HG03520 (cell line): ENCODE results near the gene RAB40C.
"Not testable (repeated sequence)": the region's sequence is repeated elsewhere in the genome, so short reads cannot be mapped to it uniquely, and the experiment has no call there.

ENCODE experiments used
- ATAC-seq: cut with Tn5 transposase; IDR thresholded peaks from one replicate; pipeline ENCODE4 v1.9.1; 2021; ENCODE audit warnings: mild to moderate bottlenecking, moderate library complexity; ENCODE audit not compliant: unreplicated experiment

RAB40C gene

GRCh38 chr16:588889-589657 is 793 bp upstream of the RAB40C start:
- ATAC-seq: peak; percentile 61

GRCh38 chr16:590188-590814 is 435 bp downstream of the RAB40C start:
- ATAC-seq: no peak

- no peak for ATAC-seq
These were observed 942 bp downstream of the RAB40C start for GRCh38 chr16:590815-591200.

- no peak for ATAC-seq
These were observed 1.4 kb downstream of the RAB40C start for GRCh38 chr16:591231-591630.

- no peak for ATAC-seq
These were observed 2.1 kb downstream of the RAB40C start for GRCh38 chr16:591892-592517.

GRCh38 chr16:592518-593306 is 2.8 kb downstream of the RAB40C start:
- ATAC-seq: no peak

GRCh38 chr16:593406-593805 is 3.5 kb downstream of the RAB40C start:
- no peak for ATAC-seq

- ATAC-seq: no peak
These were observed 3.9 kb downstream of the RAB40C start for GRCh38 chr16:593807-594206.

GRCh38 chr16:595094-595528 is 5.2 kb downstream of the RAB40C start:
- ATAC-seq: no peak

- ATAC-seq: no peak
These were observed 6.3 kb downstream of the RAB40C start for GRCh38 chr16:595942-596735.

- no peak for ATAC-seq
These were observed 6.8 kb downstream of the RAB40C start for GRCh38 chr16:596736-597060.

GRCh38 chr16:597655-598054 is 7.8 kb downstream of the RAB40C start:
- not testable (repeated sequence) for ATAC-seq

GRCh38 chr16:598823-599739 is 9.2 kb downstream of the RAB40C start:
- no peak for ATAC-seq

- ATAC-seq: no peak
These were observed 10.9 kb downstream of the RAB40C start for GRCh38 chr16:600781-601180.

- no peak for ATAC-seq
These were observed 14.1 kb downstream of the RAB40C start for GRCh38 chr16:603933-604332.

GRCh38 chr16:606656-607307 is 16.9 kb downstream of the RAB40C start:
- no peak for ATAC-seq

GRCh38 chr16:608019-608418 is 18.2 kb downstream of the RAB40C start:
- no peak for ATAC-seq

- no peak for ATAC-seq
These were observed 19.4 kb downstream of the RAB40C start for GRCh38 chr16:609316-609715.

- no peak for ATAC-seq
These were observed 20.1 kb downstream of the RAB40C start for GRCh38 chr16:609984-610383.
